Activated CD4-positive, alpha-beta memory T cell treated with anti-CD3 and anti-CD28 coated beads for 36 hours (primary cell): ENCODE measurements around the gene CENPB. TPM values are rescaled to one million over a fixed set of nuclear protein-coding genes. Genes with fewer than 3 reads are reported as not detected.

Source experiments
- CTCF ChIA-PET: fragments of 350-600 bp; sonication (Branson Sonifier 250); formaldehyde crosslinking; loops from one replicate; lab custom pipeline; 2021; ENCODE audit warnings: antibody characterized with exemption, inconsistent platforms; lab: Charles Lee
- POLR2A ChIA-PET: fragments of 350-600 bp; sonication (Branson Sonifier 250); formaldehyde crosslinking; loops from one replicate; lab custom pipeline; 2021; ENCODE audit warnings: antibody characterized with exemption; lab: Charles Lee
- DNase-seq: peaks from one replicate; pipeline ENCODE4 v3.0.0-alpha.2; 2020
- H3K27ac Mint-ChIP-seq: one replicate; pipeline ENCODE4 v1.8.0; 2021; ENCODE audit warnings: mixed read lengths
- H3K27me3 Mint-ChIP-seq: one replicate; pipeline ENCODE4 v1.8.0; 2021; ENCODE audit warnings: mixed read lengths
- H3K36me3 Mint-ChIP-seq: one replicate; pipeline ENCODE4 v1.8.0; 2021; ENCODE audit warnings: mixed read lengths
- H3K4me1 Mint-ChIP-seq: one replicate; pipeline ENCODE4 v1.8.0; 2021; ENCODE audit warnings: low read depth, mixed read lengths
- H3K4me3 Mint-ChIP-seq: one replicate; pipeline ENCODE4 v1.8.0; 2021; ENCODE audit warnings: mild to moderate bottlenecking, mixed read lengths
- H3K9me3 Mint-ChIP-seq: one replicate; pipeline ENCODE4 v1.8.0; 2021; ENCODE audit warnings: mixed read lengths
- intact Hi-C: fragments of 100-400 bp; cut with micrococcal nuclease; formaldehyde crosslinking; loops from one replicate; pipeline ENCODE4 v1.15.1; 2023
- total RNA-seq, 2 experiments: library from RNA; stranded (reverse); gene quantifications; one replicate each; pipeline ENCODE4 v1.2.3, GENCODE V29; 2021

Gene CENPB
- total RNA-seq, 2 experiments from 2014 or later: 50.1 to 51.9 TPM

GRCh38 chr20:3765171-3765882, 21.2 kb downstream of the CENPB start:
- no peaks in the 10 kb centered on the region for H3K36me3 Mint-ChIP-seq
- no peak overlapping the region for H3K27ac Mint-ChIP-seq
- no peaks in the 10 kb centered on the region for H3K27me3 Mint-ChIP-seq
- DNase-seq: no peak
- H3K9me3 Mint-ChIP-seq: no peaks in the 10 kb centered on the region
- peak overlapping the region; percentile 3 for H3K4me3 Mint-ChIP-seq
- intact Hi-C loops: loop anchor here (5.0 kb wide), 1 partner anchor 43 kb away; no protein-coding TSS in a partner anchor
- POLR2A ChIA-PET: no interaction called here
- CTCF ChIA-PET: interaction anchor here (0.9 to 1.8 kb wide), 6 partner anchors 12 to 55 kb away, joined by 3 to 9 read pairs (median 4); partner anchors contain the start of genes AP5S1 and CENPB
- H3K4me1 Mint-ChIP-seq: peaks cover 23% of the 10 kb centered on the region

- Mint-ChIP-seq H3K36me3 (no peaks in the 10 kb centered on the region), H3K4me1 (peaks cover 23% of the 10 kb centered on the region), H3K27me3 (no peaks in the 10 kb centered on the region), H3K4me3 (no peak overlapping the region), H3K27ac (no peak overlapping the region), H3K9me3 (no peaks in the 10 kb centered on the region)
- ChIA-PET POLR2A (no interaction called here), CTCF (interaction anchor here (1.1 to 1.8 kb wide), 3 partner anchors 12 to 54 kb away, joined by 3 to 6 read pairs (median 3); no protein-coding TSS in a partner anchor)
- no peak for DNase-seq
- intact Hi-C loops: loop anchor here (5.0 kb wide), 1 partner anchor 42 kb away; no protein-coding TSS in a partner anchor
Observed at GRCh38 chr20:3764659-3765058, 21.9 kb downstream of the CENPB start.

- CTCF ChIA-PET: interaction anchor here (1.2 kb wide), 1 partner anchor 53 kb away, joined by 3 read pairs; no protein-coding TSS in a partner anchor
- Mint-ChIP-seq H3K4me1 (peaks cover 20% of the 10 kb centered on the region), H3K27ac (no peak overlapping the region), H3K27me3 (no peaks in the 10 kb centered on the region), H3K9me3 (no peaks in the 10 kb centered on the region), H3K4me3 (no peak overlapping the region), H3K36me3 (no peaks in the 10 kb centered on the region)
- no peak for DNase-seq
- intact Hi-C loops: no loop called here
- POLR2A ChIA-PET: no interaction called here
Observed at GRCh38 chr20:3763671-3764601, 22.6 kb downstream of the CENPB start.

GRCh38 chr20:3760655-3761348, 25.7 kb downstream of the CENPB start:
- Mint-ChIP-seq H3K36me3 (peaks cover 11% of the 10 kb centered on the region), H3K27ac (no peak overlapping the region), H3K4me3 (no peak overlapping the region), H3K4me1 (peaks cover 3% of the 10 kb centered on the region), H3K9me3 (no peaks in the 10 kb centered on the region), H3K27me3 (no peaks in the 10 kb centered on the region)
- ChIA-PET POLR2A (no interaction called here), CTCF (interaction anchor here (2.3 kb wide), 1 partner anchor 11 kb away, joined by 10 read pairs; no protein-coding TSS in a partner anchor)
- no peak for DNase-seq
- intact Hi-C loops: no loop called here

GRCh38 chr20:3759884-3760283, 26.7 kb downstream of the CENPB start:
- no peaks in the 10 kb centered on the region for H3K27me3 Mint-ChIP-seq
- no peaks in the 10 kb centered on the region for H3K9me3 Mint-ChIP-seq
- intact Hi-C loops: no loop called here
- no peak overlapping the region for H3K4me3 Mint-ChIP-seq
- ChIA-PET CTCF (interaction anchor here (1.0 to 2.3 kb wide), 2 partner anchors 10 to 660 kb away, joined by 3 to 10 read pairs; no protein-coding TSS in a partner anchor), POLR2A (no interaction called here)
- DNase-seq: no peak
- peaks cover 11% of the 10 kb centered on the region for H3K36me3 Mint-ChIP-seq
- no peak overlapping the region for H3K27ac Mint-ChIP-seq
- H3K4me1 Mint-ChIP-seq: no peaks in the 10 kb centered on the region

GRCh38 chr20:3759316-3759823, 27.2 kb downstream of the CENPB start:
- H3K4me3 Mint-ChIP-seq: no peak overlapping the region
- no peaks in the 10 kb centered on the region for H3K4me1 Mint-ChIP-seq
- no peaks in the 10 kb centered on the region for H3K27me3 Mint-ChIP-seq
- peaks cover 13% of the 10 kb centered on the region for H3K36me3 Mint-ChIP-seq
- no peak for DNase-seq
- ChIA-PET CTCF (interaction anchor here (1.0 to 2.6 kb wide), 3 partner anchors 8 to 659 kb away, joined by 3 to 10 read pairs (median 10); partner anchors contain the start of gene ADISSP), POLR2A (no interaction called here)
- intact Hi-C loops: no loop called here
- H3K27ac Mint-ChIP-seq: no peak overlapping the region
- H3K9me3 Mint-ChIP-seq: no peaks in the 10 kb centered on the region

GRCh38 chr20:3758566-3758965, 28.0 kb downstream of the CENPB start:
- Mint-ChIP-seq H3K27me3 (no peaks in the 10 kb centered on the region), H3K27ac (no peak overlapping the region), H3K4me1 (no peaks in the 10 kb centered on the region), H3K36me3 (peaks cover 13% of the 10 kb centered on the region), H3K4me3 (no peak overlapping the region), H3K9me3 (no peaks in the 10 kb centered on the region)
- POLR2A ChIA-PET: no interaction called here
- intact Hi-C loops: no loop called here
- CTCF ChIA-PET: interaction anchor here (0.6 to 2.6 kb wide), 4 partner anchors 9 to 96 kb away, joined by 3 to 10 read pairs (median 7); partner anchors contain the start of gene ADISSP
- DNase-seq: no peak

- intact Hi-C loops: no loop called here
- no peaks in the 10 kb centered on the region for H3K27me3 Mint-ChIP-seq
- H3K36me3 Mint-ChIP-seq: peaks cover 13% of the 10 kb centered on the region
- no peak for DNase-seq
- no peaks in the 10 kb centered on the region for H3K9me3 Mint-ChIP-seq
- H3K27ac Mint-ChIP-seq: no peak overlapping the region
- H3K4me1 Mint-ChIP-seq: peaks cover 3% of the 10 kb centered on the region
- ChIA-PET POLR2A (no interaction called here), CTCF (interaction anchor here (1.3 to 2.6 kb wide), 5 partner anchors 8 to 97 kb away, joined by 3 to 10 read pairs (median 7); partner anchors contain the start of gene ADISSP)
- no peak overlapping the region for H3K4me3 Mint-ChIP-seq
Observed at GRCh38 chr20:3757268-3757667, 29.3 kb downstream of the CENPB start.

- Mint-ChIP-seq H3K27me3 (no peaks in the 10 kb centered on the region), H3K27ac (no peak overlapping the region), H3K36me3 (peaks cover 13% of the 10 kb centered on the region), H3K9me3 (no peaks in the 10 kb centered on the region), H3K4me3 (no peak overlapping the region), H3K4me1 (peaks cover 6% of the 10 kb centered on the region)
- ChIA-PET POLR2A (no interaction called here), CTCF (interaction anchor here (0.9 to 1.3 kb wide), 4 partner anchors 11 to 100 kb away, joined by 3 to 6 read pairs (median 4); no protein-coding TSS in a partner anchor)
- no peak for DNase-seq
- intact Hi-C loops: no loop called here
Observed at GRCh38 chr20:3755814-3756480, 30.6 kb downstream of the CENPB start.

GRCh38 chr20:3755269-3755668, 31.3 kb downstream of the CENPB start:
- no peak for DNase-seq
- Mint-ChIP-seq H3K27ac (no peak overlapping the region), H3K4me1 (peaks cover 6% of the 10 kb centered on the region), H3K27me3 (no peaks in the 10 kb centered on the region), H3K36me3 (peaks cover 15% of the 10 kb centered on the region), H3K4me3 (no peak overlapping the region), H3K9me3 (no peaks in the 10 kb centered on the region)
- CTCF ChIA-PET: interaction anchor here (0.7 to 1.3 kb wide), 3 partner anchors 10 to 100 kb away, joined by 3 to 6 read pairs (median 4); partner anchors contain the start of gene ADISSP
- intact Hi-C loops: no loop called here
- POLR2A ChIA-PET: no interaction called here

GRCh38 chr20:3754276-3754630, 32.3 kb downstream of the CENPB start:
- POLR2A ChIA-PET: no interaction called here
- peaks cover 15% of the 10 kb centered on the region for H3K36me3 Mint-ChIP-seq
- no peaks in the 10 kb centered on the region for H3K27me3 Mint-ChIP-seq
- no peaks in the 10 kb centered on the region for H3K9me3 Mint-ChIP-seq
- DNase-seq: no peak
- no peak overlapping the region for H3K27ac Mint-ChIP-seq
- intact Hi-C loops: no loop called here
- peaks cover 6% of the 10 kb centered on the region for H3K4me1 Mint-ChIP-seq
- no peak overlapping the region for H3K4me3 Mint-ChIP-seq
- CTCF ChIA-PET: interaction anchor here (0.6 to 4.7 kb wide), 5 partner anchors 14 to 754 kb away, joined by 3 to 26 read pairs (median 8); partner anchors contain the start of gene AP5S1
